Measurements from ENCODE around the gene KRT36.
A peak's percentile ranks its signal among the peaks of the same experiment; 100 is the strongest.

KRT36 gene

DNA sequence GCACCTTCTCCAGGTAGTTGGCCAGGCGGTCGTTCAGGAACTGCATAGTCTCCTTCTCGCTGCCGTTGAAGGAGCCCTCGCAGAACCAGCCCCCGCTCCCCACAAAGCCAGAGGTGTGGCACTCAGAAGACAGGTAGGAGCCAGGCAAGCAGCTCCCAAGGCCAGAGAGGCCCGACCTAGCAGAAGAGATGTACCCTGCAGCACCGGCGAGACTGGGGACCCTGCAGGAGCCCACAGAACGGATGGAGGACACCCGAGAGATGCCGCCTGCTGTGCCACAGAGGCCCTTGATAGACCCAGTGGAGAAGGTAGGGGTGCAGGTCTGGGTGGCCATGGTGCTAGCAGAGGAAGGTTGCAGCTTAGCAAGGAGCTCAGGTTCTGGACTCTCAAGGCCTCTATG lies at the start of gene KRT36:
Gene KRT36, minus strand, starts transcription at position 380 of the 400 bp plus-strand sequence. Its CDS starts 46 bp downstream, at position 334.
- H3K27ac ChIP-seq, result no peak within 1 kb of the TSS
- TF ChIP-seq ZFX (IDR thresholded peaks at IDR 0.05; ENCODE audit: borderline replicate concordance), result no peak
- TF ChIP-seq, protein P1, sequence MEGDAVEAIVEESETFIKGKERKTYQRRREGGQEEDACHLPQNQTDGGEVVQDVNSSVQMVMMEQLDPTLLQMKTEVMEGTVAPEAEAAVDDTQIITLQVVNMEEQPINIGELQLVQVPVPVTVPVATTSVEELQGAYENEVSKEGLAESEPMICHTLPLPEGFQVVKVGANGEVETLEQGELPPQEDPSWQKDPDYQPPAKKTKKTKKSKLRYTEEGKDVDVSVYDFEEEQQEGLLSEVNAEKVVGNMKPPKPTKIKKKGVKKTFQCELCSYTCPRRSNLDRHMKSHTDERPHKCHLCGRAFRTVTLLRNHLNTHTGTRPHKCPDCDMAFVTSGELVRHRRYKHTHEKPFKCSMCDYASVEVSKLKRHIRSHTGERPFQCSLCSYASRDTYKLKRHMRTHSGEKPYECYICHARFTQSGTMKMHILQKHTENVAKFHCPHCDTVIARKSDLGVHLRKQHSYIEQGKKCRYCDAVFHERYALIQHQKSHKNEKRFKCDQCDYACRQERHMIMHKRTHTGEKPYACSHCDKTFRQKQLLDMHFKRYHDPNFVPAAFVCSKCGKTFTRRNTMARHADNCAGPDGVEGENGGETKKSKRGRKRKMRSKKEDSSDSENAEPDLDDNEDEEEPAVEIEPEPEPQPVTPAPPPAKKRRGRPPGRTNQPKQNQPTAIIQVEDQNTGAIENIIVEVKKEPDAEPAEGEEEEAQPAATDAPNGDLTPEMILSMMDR (IDR thresholded peaks at IDR 0.05), result no peak

DNA sequence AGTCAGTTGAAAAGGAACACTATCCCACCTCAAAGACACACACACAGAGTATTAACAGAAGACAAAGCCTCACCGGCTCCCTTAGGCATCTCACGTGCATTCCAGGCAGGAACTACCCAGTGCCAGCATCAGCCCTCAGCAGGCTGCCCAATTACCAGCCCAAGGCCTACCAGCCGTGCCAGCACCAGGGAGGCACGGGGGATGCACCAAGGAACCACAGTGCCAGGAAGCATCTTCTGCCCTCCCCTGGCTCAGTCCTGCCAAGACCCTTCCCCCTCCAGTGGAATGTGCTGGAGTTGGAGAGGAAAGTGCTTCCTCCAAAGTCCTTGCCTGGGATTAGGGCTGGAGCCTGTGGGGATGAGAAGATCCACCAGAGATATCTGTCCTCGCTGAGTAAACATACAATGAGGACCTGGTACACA lies 49.4 kb upstream of the KRT36 start:
- peak overlapping the region; percentile 86 for H3K27ac ChIP-seq
- TF ChIP-seq, protein P1 (IDR thresholded peaks at IDR 0.05), result no peak
- no peak for TF ChIP-seq ZFX (IDR thresholded peaks at IDR 0.05; ENCODE audit: borderline replicate concordance)

DNA sequence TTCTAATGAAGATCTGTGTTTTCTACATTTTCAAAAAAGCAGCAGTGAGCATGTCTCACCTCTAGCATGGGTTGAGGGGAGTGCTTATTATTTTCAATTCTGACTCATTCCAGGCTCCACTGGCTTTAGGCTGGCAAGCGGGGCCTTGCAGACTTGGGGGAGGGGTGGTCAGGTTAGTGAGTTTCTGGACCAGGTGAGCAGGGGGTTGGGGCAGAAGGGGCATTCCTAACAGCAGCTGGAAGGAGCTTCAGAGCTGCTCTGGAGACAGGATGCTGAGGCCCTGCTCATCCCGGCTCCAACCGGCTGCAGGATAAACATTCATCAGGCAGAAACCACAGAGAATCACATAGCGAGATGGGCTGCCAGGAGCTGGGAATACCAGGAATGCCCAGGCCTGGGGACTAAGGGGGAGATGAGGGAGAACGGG lies 48.9 kb upstream of the KRT36 start:
- peak overlapping the region; percentile 86 for H3K27ac ChIP-seq
- TF ChIP-seq, protein P1 (IDR thresholded peaks at IDR 0.05), result no peak
- no peak for TF ChIP-seq ZFX (IDR thresholded peaks at IDR 0.05; ENCODE audit: borderline replicate concordance)

DNA sequence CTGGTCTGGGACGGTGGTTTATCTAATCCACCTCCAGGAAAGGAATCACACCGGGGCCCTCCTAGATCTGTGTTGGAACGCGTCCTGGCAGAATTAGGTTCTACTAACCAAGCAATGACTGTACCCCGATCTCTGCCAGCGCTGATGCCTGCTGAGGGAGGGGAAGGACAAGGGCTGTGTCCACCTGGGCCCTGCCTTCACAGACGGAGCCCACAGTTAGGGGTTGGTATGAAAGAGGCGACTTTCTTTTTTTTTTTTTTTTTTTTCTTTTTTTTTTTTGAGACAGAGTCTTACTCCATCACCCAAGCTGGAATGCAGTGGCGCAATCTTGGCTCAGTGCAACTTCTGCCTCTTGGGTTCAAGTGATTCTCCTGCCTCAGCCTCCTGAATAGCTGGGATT lies 48.3 kb upstream of the KRT36 start:
- TF ChIP-seq ZFX (IDR thresholded peaks at IDR 0.05; ENCODE audit: borderline replicate concordance), result no peak
- TF ChIP-seq, protein P1 (IDR thresholded peaks at IDR 0.05), result no peak
- peak overlapping the region; percentile 86 for H3K27ac ChIP-seq

DNA sequence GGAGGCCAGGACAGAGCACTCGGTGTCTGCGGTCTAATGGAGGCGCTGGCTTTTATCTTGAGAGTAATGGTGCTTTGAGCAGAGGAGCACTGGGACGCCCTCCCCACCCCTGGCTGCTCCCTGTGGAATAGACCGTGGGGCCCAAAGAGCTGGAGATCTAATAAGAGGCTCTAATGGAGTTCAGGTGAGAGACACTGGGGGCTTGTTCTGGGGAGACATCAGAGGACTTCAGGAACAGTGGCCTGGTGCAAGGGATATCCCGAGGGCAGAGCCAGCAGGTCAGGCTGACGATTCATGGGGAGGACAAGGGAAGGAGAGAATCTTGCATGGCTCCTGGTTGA lies 47.9 kb upstream of the KRT36 start:
- TF ChIP-seq, protein P1 (IDR thresholded peaks at IDR 0.05), result no peak
- no peak for TF ChIP-seq ZFX (IDR thresholded peaks at IDR 0.05; ENCODE audit: borderline replicate concordance)
- H3K27ac ChIP-seq, result peak overlapping the region; percentile 86

DNA sequence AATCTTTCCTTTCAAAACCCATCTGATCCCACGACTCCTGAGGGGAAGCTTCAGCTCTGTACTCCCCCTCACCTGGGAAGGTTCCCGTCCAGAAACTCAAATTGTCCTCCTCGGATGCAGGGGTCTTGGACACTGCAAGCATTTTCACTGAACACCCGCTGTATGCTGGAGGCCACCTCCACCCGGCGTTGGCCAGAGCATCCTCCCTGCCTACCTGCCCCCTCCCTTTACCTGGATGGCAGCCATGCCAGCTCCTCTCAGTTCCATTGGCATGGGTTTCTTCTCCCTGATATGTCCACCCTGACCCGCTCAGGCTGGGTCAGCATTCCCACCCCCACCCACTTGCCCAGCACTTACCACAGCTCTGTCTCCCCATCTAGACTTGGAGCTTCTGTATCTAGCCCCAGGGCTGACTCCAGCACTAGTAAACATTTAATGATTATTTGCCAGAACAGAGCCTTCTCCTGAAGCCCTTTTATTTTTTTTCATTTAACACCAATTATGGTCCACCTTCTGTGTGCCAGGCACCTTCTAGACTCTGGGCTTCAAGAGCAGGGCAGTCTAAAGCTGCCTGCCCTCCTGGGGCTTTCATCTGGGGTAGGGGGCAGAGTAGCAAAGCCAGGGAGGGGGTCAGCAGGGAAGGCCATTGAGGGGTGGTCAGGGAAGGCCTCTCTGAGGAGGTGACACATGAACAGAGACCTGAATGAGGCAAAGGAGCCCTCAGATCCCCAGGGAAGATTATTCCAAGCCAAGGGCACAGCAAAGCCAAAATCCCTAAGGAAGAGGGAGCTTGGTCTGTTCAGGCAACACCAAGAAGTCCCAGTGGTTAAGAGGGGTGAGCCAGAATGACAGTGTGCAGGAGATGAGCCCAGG lies 47.3 kb upstream of the KRT36 start:
- TF ChIP-seq ZFX (IDR thresholded peaks at IDR 0.05; ENCODE audit: borderline replicate concordance), result no peak
- peak overlapping the region; percentile 86 for H3K27ac ChIP-seq

DNA sequence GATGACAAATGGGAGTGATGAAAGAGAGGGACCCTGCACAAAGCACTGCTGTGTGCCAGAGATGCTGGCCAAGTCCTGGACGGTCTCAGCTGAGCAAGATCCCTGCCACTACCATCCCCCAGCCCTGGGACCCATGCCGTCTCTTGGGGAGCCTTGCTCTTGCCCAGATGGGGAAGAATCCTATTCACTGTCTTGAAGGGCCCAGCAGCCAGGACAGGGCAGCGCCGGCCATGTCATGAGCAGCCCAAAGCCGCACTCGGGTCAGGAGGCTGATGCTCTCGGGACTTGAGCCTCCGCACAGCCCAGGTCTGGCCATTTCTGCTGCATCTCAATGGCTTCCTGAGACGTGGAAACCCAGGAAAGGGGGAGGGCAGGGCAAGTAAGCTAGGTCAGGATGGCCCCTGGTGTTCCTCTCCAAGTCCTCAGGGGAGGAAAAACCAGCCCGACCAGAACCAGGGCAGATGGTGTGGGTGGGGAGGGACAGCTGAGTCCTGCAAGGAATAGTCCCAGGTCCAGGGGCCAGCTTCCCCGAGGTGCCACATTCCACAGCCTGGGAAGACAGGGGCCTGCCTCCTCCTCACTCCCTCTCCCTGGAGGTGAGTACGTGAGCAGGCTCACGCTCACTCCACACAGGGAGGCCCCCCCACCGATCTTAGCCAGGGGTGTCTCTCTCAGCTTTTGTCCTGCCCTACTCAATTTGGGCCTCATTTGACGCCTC lies 46.2 kb upstream of the KRT36 start:
- TF ChIP-seq, protein P1 (IDR thresholded peaks at IDR 0.05), result no peak
- no peak for TF ChIP-seq ZFX (IDR thresholded peaks at IDR 0.05; ENCODE audit: borderline replicate concordance)
- H3K27ac ChIP-seq, result peak overlapping the region; percentile 86
